GM18858 (cell line): ENCODE data around the gene PLEKHH1.

Experiments used
- ATAC-seq: cut with Tn5 transposase; IDR thresholded peaks from one replicate; pipeline ENCODE4 v1.9.1; 2021; ENCODE audit not compliant: unreplicated experiment

Gene PLEKHH1

DNA sequence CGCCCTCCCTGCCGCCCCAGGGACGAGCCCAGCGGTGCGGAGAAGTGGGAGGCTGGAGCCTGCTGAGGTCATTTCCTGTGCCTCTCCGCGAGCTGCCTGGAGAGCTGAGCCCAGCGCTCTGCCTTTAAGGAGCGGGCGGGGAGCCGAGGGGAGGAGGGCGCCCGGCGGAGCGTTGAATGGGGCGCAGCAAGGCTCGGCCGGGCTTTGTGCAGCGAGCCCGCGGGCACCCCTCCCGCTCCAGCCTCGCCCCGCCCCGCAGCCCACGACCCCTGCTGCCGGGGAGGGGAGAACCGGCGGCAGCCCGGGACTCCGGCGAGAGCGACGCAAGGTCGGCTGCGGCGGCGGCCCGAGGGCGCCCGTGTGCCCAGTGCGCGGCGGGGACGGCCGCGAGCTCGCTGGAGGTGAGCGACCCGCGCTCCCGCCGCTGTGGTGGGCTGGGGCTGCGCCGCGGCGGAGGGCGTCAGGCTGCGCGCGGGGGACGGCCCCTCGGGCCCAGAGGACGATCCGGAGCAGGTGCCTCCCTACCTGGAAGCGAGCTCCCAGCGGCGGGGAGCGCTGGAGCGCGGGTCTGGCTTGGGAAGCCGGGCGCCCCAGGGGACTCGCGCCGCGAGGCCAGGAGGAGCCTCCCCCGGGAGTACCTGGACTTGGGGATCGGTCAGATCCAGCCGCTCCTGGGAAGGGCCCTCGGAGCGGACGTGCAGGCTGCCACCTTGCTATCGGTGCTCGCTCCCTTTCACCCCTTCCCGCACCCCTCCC is at the start of gene PLEKHH1:
PLEKHH1 (plus strand) TSS at position 293 of the 756 bp plus-strand sequence. CDS start 8,578 bp downstream, outside the sequence.
- ATAC-seq = no peak

DNA sequence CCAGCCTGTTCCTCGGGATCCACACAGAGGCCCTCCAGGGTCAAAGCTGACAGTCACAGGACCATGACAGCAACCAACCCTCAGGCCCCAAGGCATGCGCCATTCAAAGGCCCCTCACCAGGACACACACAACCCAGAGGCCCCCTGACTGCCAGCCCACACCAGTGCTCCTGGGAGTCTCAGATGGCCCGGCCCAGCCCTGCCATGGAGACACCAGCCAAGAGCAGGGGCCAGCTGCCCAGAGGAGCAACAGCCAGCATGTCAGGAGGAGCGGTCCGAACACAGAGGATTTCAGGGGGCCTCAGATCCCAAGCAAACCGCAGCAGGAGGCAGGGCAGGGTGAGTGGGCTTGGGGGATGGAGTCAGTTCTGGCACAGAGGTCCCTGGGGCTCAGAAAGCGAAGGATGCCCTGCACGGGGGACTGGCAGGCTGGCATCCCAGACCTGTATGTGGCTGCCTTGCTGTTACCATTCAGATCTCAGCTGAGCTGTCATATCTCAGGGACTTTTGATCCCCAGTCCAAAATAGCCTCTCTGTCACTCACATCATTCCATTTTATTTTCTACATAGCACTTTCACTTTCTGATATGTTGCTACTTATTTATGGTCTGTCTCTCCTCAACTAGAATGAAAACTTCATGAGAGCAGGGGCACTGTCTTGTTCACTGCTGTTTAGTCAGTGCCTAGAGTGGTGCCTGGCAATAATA is 49.4 kb upstream of the PLEKHH1 start:
- no peak for ATAC-seq

DNA sequence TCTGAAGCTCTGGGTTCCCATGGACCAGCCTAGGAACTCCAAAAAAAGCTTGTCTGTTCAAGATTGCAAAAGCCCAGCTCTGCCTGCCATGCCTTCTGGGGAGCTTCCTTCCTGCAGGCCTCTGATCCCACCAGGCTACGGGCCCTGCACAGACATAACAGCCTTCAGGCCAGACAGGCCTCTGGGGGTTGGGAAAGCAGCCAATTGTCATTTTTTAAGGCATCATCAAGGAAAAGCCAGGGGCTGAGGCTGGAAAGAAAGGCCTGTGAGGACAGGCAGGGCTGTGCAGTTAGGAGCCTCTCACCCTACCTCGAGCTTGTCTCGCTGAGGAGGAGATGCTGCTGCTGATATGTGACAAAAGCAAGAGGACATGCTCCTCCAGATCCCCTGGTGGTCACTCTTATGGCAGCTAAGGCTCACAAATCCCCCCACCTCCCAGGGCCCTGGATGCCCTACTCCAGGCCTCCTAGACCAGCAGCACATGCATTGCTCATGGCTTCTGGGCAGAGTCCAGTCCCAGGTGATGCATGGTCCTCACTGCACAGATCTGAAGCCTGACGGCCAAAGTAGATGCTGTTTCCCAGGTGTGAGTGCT is 47.5 kb upstream of the PLEKHH1 start:
- ATAC-seq = no peak

DNA sequence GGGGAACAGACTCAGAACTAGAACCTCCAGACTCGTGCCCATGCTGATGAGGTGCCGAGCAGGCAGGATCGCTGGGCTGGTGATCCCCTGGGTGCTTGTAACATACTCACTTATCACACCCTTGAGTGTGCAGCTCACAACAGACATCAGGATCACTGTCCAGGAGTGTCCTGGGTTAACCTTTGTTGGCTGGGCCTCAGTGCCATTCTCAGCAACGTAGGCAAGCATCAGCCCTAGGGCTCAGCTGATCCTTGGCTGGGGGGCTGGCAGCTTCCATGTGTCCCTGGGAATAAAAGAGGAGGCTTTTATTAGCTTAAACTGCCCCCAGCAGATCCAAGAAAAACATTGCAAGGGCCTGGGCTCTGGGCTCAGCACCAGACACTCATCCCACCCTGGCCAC is 46.2 kb upstream of the PLEKHH1 start:
- no peak for ATAC-seq

DNA sequence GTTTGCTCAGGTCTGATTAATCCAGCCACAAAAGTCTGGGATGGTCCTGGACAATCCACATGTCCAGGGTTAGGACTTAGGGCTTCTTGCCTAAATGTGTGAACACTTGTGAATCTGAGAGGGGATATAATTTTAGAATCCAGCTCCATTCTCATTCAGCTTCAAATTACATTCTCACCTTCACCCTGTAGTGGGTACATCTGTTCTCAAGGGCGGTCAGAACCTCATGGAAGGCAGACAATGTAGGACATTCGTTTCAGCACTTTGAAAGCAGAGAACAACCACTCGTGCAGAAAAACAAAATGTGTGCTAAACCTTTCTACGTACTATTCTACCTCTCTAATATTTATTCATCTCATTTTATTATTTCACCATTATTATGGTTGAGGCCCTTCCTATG is 45.8 kb upstream of the PLEKHH1 start:
- ATAC-seq = no peak

DNA sequence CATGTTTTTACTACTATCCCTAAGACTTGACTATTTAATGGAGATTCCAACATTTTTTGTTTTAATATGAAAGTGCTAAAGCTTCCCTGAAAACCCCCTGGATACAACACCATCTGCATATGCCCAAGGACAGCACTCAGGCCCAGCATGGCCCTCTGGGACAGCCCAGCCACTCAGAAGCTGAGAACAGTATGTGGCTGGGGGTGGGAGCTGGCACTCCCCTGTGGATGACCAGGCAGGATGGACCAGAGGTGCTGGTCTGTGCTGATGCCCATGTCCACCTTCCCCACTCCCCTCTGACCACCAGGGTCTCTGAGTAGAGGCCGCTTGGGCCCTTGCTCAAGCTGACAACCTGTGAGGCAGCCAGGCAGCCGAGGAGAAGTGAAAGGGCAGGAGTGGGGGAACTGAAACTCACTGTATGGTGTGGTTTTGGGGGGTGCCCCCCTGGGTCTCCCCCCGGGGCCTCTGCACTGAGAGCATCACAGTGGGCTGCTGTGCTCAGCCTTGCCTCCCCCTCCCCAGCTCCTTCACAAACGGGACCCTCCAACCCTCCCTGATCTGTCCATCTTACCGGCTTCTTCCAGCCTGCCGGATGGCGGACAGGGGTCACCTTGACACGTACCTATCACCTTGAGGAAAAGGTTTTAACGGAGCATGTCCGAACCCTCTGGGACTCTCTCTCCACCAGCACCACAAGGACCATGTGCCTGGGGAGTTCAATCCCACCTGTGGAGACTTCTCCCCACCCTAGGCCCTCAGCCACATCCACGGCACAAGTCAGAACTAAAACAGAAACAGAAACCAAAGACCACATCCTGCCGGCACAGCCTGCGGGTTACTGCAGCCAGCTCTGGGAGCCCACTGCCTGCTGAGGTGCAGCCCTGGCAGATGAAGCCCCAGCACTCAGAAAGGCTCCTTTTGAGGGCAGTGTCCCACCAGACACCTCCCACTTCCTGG is 44.9 kb upstream of the PLEKHH1 start, which contains the start of gene TMEM229B:
TMEM229B (minus strand) TSS at position 785 of the 957 bp plus-strand sequence. CDS start 14,798 bp downstream, outside the sequence.
- ATAC-seq = peak; percentile 90

DNA sequence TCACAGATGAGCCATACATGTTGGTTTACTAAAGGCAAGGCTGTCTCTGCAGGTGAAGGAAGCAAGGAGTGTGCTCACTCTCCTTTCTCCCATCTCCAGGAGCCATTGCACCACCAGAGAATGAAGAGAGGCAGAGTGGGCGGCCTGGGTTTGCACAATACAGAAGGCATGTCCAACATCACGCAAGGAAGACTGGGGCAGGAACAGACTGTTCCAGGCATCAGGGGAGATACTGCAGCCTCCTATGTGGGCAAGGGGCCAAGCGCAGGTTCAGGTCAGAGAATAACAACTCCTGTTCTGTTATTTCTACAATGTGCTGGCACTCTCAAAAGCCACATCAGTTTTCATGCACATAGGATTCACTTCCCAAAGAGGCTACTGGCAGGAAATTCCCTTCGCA is 42.9 kb upstream of the PLEKHH1 start:
- ATAC-seq = no peak

DNA sequence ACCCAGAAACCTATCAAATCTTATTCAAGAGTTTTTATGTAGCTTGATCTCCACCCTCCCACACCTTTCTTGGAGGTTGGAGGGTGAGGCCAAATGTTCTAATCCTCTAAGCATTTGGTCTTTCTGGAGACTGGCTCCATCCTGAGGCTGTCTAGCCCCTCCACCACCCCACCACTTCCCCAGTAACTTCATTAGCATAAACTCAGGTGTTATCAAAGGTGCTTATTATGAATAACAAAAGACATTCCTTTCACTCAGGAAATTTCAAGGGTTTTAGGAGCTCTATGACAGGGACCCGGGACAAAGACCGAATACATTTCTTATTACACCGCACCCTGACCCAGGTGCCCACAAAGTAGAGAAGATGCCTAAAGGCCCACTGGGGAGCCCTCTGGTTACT is 41.8 kb upstream of the PLEKHH1 start:
- no peak for ATAC-seq

DNA sequence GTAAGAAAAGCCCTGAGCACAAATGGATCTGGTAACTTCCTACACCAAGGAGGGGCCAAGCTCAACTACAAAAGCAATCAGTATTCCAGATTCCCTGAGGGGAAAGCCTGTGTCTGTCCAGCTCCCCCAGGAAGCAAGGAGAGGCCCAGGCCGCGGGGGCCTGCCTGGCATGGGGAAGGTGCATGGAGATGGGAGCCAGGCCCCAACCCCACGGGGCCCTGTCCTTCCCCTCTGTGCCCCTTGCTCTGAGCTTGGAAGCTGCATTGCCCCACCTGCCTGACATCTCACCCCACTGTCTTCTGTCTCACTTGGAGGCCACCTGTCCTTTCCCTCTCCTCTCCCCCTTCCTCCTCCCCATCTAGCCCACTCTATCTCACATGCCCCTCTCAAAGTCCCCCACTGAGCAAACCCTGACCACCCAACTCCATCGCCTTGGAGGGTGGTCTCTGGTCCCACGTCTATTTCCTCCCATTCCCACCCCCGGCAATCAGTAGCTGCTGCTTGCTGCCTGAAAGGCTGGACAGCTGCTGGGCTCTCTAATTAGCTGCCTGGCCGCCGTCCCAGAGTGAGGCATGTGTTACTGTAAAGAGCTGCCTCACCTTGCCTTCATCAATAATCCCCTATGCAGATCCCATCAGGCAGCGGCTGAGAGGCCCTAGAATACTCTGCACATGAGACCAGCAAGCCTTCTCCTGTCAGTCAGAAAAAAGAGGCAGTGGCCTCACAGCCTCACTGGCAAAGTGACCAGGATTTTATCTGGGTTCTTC is 41.2 kb upstream of the PLEKHH1 start:
- ATAC-seq = no peak

DNA sequence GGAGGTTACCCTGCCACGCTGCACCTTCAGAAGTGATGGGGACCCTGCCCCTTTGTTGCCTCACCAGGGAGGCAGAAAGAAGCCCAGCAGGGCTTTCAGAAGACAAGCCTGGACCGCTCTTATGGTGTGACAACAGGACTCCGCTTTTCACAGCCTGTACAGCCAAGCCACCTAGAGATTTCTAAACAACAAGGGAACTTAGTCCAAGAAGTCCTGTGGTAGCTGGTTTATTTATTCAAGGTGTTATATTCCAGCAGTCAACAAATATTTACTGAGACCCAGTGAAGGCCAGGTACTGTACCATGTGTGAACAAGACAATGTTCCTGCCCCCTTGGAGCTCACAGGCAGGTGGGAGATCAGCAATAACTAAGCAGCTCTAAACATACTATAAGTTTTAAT is 40.6 kb upstream of the PLEKHH1 start:
- no peak for ATAC-seq

DNA sequence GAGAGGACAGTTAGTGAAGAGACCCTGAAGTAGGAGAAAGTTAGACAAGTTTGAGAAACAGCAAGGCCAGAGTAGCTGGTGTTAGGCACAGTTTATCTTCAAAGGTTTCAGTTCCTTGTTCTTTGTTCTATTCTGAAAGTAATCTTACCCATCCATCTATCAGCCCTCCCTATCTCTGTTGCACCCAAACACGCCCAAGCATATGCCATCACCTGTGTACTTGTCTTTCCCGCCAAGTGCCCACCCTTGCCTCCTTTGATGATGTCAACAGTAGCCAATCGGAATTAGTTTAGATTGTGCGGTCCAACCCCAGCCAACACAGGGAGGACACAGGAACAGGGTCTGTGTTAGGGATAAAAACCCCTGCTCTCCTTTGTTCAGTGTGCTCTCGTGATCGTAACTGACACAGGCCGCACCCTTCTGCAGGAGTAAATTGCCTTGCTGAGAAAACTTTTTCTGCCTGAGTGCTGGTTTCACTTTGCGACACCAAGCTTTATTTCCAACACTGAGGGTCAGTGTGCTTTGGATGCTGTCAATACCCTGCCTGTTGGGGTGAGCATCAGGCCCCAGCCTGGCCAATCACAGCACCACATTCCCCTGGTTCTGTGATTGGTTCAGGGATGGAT is 39.9 kb upstream of the PLEKHH1 start:
- no peak for ATAC-seq

DNA sequence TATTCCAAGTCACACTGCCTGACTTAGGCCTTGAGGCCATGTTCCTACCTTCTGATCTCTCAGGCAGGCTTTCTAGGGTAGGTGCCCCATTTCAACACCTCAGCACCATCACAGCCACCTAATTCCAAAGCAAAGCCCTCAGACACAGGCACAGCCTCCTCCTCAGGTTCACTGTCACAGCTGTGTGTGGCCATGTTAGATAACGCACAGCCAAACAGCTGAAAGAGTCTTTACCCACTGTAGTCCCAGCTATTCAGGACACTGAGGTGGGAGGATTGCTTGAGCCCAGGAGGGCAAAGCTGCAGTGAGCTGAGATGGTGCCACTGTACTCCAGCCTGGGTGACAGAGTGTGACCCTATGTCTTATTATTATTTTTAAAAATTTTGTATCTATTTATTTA is 37.3 kb upstream of the PLEKHH1 start:
- ATAC-seq = no peak

DNA sequence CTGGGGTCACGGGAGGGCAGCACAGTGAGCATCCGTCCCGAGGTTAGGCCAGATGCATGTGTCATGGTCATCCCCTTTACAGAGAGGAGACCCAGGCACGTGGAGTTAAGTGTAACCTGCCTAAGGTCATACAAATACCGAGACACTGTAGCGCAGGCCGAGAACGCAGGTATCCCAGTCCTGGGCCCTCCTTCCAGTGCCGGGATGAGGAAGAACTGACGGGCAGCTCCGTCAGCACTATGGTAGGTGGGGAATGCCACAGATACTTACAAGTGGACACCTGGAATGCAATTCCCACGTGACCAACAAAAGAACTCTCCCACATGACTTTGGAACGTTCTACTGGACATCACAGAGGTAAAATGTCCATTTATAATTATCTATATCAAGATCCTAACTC is 35.9 kb upstream of the PLEKHH1 start:
- no peak for ATAC-seq

DNA sequence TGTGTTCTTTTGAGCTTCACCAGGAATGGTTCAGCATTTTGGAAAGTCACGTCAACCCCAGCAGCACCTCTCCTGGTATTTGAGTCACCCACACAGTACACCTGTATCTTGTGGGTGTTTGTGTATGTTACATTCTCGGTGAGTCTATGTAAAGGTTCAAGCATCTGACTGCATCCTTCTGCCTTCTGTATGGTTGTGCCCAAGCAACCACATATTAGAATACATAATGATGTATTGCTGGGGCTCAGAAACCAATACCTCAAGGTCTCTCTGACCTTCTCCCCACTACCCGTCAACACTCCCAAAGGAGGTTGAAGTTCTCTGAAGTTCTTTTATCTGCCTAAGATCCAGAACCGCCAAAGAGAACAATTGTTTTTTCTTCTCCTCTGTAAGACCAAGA is 35.4 kb upstream of the PLEKHH1 start:
- ATAC-seq = no peak

DNA sequence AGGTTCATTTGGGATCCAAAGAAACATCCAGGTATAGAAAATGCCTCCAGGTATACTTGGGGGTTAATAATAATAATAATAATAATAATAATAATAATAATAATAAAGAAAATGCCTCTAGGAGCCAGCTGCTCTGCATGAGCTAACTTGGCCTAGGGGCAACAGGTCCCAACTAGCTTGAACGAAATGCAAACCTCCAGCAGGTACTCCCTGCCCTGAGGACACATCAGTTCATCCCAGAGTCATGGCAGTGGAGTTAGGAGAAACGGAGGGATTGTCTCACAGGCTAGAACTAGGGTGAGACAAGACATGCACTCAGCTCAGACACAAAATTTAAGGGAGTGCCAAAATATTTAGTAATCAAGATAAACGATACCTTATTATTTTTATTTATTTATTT is 32.1 kb upstream of the PLEKHH1 start:
- ATAC-seq = no peak

DNA sequence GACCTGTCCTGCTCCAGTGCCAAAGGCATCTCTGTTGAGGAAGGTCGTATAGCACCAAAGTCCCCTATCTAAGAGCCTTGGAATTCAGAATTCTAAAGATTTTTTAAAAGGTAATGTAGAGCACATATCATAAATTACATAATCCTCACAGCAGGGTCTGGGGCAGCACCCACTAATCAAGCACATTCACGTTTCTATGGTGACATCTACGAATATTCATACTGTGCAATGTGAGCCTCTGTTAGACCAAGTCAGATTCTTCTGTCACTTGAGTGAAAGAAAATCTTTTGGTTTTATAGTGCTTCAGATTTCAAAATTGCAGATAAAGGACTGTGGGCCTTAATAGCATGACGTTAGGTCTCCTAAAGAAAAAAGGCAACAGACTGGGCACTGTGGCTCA is 31.4 kb upstream of the PLEKHH1 start:
- ATAC-seq = no peak

DNA sequence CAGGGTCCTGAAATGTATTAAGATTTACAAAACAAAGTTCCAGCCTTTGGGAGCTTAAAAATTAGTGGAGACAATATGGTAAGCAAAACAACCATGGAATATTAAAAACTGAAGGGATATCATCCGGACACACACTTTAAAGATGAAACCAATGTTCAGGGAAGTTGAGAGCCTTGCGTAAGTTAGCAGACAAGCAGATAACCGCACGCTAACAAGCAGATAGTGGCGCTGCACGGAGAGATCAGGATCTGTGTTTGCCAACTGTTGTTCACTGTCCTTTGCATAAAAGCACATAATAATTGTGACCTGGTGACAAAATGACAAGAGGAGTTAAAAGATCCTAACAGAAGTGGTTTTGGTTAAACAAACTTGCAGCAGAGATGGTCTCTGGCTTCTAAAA is 30.2 kb upstream of the PLEKHH1 start:
- ATAC-seq = no peak

DNA sequence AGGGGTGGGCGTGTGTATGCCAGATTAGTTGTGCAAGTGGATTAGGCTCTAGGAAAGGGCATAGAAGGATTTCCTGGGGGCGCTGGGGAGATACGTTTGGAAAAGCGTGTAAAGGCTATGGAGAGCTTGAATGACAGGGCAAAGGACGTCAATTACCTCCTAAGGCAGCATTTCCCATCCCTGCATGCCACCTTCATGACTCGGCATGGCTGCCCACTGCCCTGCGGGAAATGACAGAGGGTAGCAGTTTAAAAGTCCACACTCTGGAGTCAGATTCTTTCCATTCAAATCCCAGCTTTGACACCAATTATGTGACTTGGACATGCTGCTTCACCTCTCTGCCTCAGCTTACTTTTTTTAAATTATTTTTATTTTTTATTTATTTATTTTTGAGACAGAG is 29.8 kb upstream of the PLEKHH1 start:
- no peak for ATAC-seq

DNA sequence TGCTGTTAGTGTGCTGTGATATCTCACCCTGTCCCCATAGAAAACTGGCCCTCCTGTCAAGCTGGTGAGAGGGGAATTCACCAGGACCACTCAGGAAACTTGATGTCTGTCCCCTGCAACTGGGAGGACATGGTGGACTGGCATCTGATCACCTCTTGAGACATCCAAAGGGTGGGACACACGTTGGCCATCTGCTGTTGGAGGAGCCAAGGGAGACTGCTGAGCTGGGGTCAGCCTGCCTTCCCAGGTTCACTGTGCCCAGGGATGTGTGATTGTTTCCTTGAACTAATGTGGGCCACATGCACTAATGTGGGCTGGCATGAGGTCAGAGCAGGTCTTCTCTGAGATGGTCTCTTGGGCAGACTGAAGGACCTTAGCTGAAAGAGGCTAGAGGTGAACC is 27.8 kb upstream of the PLEKHH1 start:
- ATAC-seq = no peak

DNA sequence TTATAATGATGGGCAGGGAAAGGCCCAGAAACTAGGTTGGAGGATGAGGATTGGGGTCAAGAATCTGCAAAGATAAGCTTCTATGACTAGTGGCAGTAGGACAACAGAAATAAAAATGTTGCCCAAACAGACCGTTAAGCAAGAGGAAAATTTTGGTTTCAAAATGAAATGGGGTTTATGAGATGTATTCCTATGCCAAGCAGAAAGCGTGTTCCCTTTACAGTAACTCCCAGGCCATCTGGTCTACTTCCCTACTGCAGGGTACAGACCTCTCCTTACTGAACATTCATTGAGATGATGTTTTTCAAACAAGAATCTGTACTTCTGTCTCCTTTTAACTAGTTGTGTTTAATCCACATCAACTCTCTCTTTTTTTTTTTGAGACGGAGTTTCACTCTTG is 24.1 kb upstream of the PLEKHH1 start:
- ATAC-seq = no peak
